Measurements from ENCODE around the gene NEMP1.
"Not testable (repeated sequence)": the region's sequence is repeated elsewhere in the genome, so short reads cannot be mapped to it uniquely, and the experiment has no call there.

GRCh38 chr12:57120718-57121117 is 42.1 kb upstream of the NEMP1 start:
- TF ChIP-seq ARNTL (CRISPR knock-in tag; IDR thresholded peaks at IDR 0.05; ENCODE audit: borderline replicate concordance, low read depth); TOX (CRISPR knock-in tag; IDR thresholded peaks at IDR 0.05; ENCODE audit: borderline replicate concordance); ESRRG (CRISPR knock-in tag; IDR thresholded peaks at IDR 0.05); PATZ1 (CRISPR knock-in tag; IDR thresholded peaks at IDR 0.05; ENCODE audit: borderline replicate concordance); ZFP30 (CRISPR knock-in tag; IDR thresholded peaks at IDR 0.05); GLIS3 (CRISPR knock-in tag; IDR thresholded peaks at IDR 0.05); SNAI2 (CRISPR knock-in tag; IDR thresholded peaks at IDR 0.05); ZNF565 (CRISPR knock-in tag; conservative IDR thresholded peaks at IDR 0.05; ENCODE audit: low read depth); ZNF8 (CRISPR knock-in tag; IDR thresholded peaks at IDR 0.05); ZNF70 (CRISPR knock-in tag; IDR thresholded peaks at IDR 0.05): not testable (repeated sequence)
- TF ChIP-seq, protein P1, sequence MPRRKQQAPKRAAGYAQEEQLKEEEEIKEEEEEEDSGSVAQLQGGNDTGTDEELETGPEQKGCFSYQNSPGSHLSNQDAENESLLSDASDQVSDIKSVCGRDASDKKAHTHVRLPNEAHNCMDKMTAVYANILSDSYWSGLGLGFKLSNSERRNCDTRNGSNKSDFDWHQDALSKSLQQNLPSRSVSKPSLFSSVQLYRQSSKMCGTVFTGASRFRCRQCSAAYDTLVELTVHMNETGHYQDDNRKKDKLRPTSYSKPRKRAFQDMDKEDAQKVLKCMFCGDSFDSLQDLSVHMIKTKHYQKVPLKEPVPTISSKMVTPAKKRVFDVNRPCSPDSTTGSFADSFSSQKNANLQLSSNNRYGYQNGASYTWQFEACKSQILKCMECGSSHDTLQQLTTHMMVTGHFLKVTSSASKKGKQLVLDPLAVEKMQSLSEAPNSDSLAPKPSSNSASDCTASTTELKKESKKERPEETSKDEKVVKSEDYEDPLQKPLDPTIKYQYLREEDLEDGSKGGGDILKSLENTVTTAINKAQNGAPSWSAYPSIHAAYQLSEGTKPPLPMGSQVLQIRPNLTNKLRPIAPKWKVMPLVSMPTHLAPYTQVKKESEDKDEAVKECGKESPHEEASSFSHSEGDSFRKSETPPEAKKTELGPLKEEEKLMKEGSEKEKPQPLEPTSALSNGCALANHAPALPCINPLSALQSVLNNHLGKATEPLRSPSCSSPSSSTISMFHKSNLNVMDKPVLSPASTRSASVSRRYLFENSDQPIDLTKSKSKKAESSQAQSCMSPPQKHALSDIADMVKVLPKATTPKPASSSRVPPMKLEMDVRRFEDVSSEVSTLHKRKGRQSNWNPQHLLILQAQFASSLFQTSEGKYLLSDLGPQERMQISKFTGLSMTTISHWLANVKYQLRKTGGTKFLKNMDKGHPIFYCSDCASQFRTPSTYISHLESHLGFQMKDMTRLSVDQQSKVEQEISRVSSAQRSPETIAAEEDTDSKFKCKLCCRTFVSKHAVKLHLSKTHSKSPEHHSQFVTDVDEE (CRISPR knock-in tag; IDR thresholded peaks at IDR 0.05) = not testable (repeated sequence)

Data from SK-N-SH treated with all-trans-retinoic acid at 6 μM for 48 hours (cell line).